IMR-90 (cell line): ENCODE data around the gene TMEM204. TPM values are rescaled to one million over a fixed set of nuclear protein-coding genes. Genes with fewer than 3 reads are reported as not detected.

Experiments
- ATAC-seq: fragments of 200-7000 bp; cut with Tn5 transposase; 2 replicates; pipeline ENCODE4 v1.9.1; 2020; ENCODE audit warnings: low read depth, mild to moderate bottlenecking, moderate library complexity
- BruUV-seq: library from RNA; stranded (reverse); fragments of 400-500 nt; replicated peaks from 2 replicates; lab custom pipeline; 2021; lab: Mats Ljungman, UMichigan
- CTCF ChIA-PET: fragments of 300-600 bp; formaldehyde crosslinking; extraction: SDS; loops from one replicate; lab custom pipeline; 2021; ENCODE audit warnings: antibody characterized with exemption; lab: Yijun Ruan, JAX
- POLR2A ChIA-PET: fragments of 300-600 bp; sonication (Branson Sonifier 250); formaldehyde crosslinking; loops from one replicate; lab custom pipeline; 2022; ENCODE audit warnings: antibody characterized with exemption; ENCODE audit not compliant: unreplicated experiment; lab: Charles Lee
- DNase-seq: peaks from one replicate; pipeline ENCODE4 v3.0.0; 2013
- H2AFZ ChIP-seq: replicated peaks from 2 replicates; pipeline ENCODE3; 2013; ENCODE audit warnings: low read length, mild to moderate bottlenecking; ENCODE audit not compliant: poor library complexity
- H2AK5ac ChIP-seq: 2 replicates; pipeline ENCODE4 v1.6.1; 2013; ENCODE audit warnings: low read depth, low read length, inconsistent platforms
- H2AK9ac ChIP-seq: replicated peaks from 2 replicates; pipeline ENCODE3; 2013; ENCODE audit warnings: mild to moderate bottlenecking, low read depth, low read length, moderate library complexity; ENCODE audit not compliant: poor library complexity
- H2BK120ac ChIP-seq: 2 replicates; pipeline ENCODE4 v1.6.1; 2013; ENCODE audit warnings: low read depth, low read length, inconsistent platforms
- H2BK15ac ChIP-seq: 3 replicates; pipeline ENCODE4 v1.6.1; 2013; ENCODE audit warnings: low read depth, low read length, inconsistent platforms
- H2BK20ac ChIP-seq: 2 replicates; pipeline ENCODE4 v1.6.1; 2013; ENCODE audit warnings: low read depth, mild to moderate bottlenecking, inconsistent platforms, low read length, moderate library complexity
- H2BK5ac ChIP-seq: 2 replicates; pipeline ENCODE4 v1.6.1; 2013; ENCODE audit warnings: mild to moderate bottlenecking, low read depth, low read length, inconsistent platforms; ENCODE audit not compliant: poor library complexity, severe bottlenecking
- H3K14ac ChIP-seq: replicated peaks from 2 replicates; pipeline ENCODE4 v1.6.1; 2013; ENCODE audit warnings: low read depth, low read length, inconsistent platforms
- H3K18ac ChIP-seq: 2 replicates; pipeline ENCODE4 v1.6.1; 2013; ENCODE audit warnings: low read depth, low read length, control low read depth
- H3K23ac ChIP-seq: 2 replicates; pipeline ENCODE4 v1.6.1; 2013; ENCODE audit warnings: low read depth, low read length, inconsistent platforms
- H3K27ac ChIP-seq: 2 replicates; pipeline ENCODE4 v1.5.1; 2013; ENCODE audit warnings: mild to moderate bottlenecking, control low read depth, low read length; ENCODE audit not compliant: insufficient read depth
- H3K27me3 ChIP-seq: 2 replicates; pipeline ENCODE4 v1.6.1; 2013; ENCODE audit warnings: low read length; ENCODE audit not compliant: control insufficient read depth, insufficient read depth
- H3K36me3 ChIP-seq: 2 replicates; pipeline ENCODE4 v1.6.1; 2013; ENCODE audit warnings: low read length, mixed read lengths; ENCODE audit not compliant: control insufficient read depth, insufficient read depth
- H3K4ac ChIP-seq: 2 replicates; pipeline ENCODE4 v1.6.1; 2013; ENCODE audit warnings: low read depth, low read length, inconsistent platforms
- H3K4me1 ChIP-seq: 2 replicates; pipeline ENCODE4 v1.6.1; 2013; ENCODE audit warnings: low read length, mixed read lengths; ENCODE audit not compliant: control insufficient read depth, insufficient read depth
- H3K4me2 ChIP-seq: 2 replicates; pipeline ENCODE4 v1.6.1; 2013; ENCODE audit warnings: low read depth, mild to moderate bottlenecking, control low read depth, low read length, moderate library complexity
- H3K4me3 ChIP-seq: 2 replicates; pipeline ENCODE4 v1.5.1; 2013; ENCODE audit warnings: low read depth, mild to moderate bottlenecking, control low read depth, low read length, moderate library complexity; ENCODE audit not compliant: insufficient read depth
- H3K56ac ChIP-seq: 2 replicates; pipeline ENCODE4 v1.6.1; 2013; ENCODE audit warnings: low read length, inconsistent platforms; ENCODE audit not compliant: insufficient read depth; ENCODE audit errors: extremely low read depth
- H3K79me1 ChIP-seq, 2 experiments: 2 replicates each; pipeline ENCODE4 v1.6.1; 2013; ENCODE audit warnings: low read length in 2 of 2, inconsistent platforms in 1 of 2, low read depth in 1 of 2
- H3K9ac ChIP-seq: 2 replicates; pipeline ENCODE4 v1.6.1; 2013; ENCODE audit warnings: low read depth, low read length, control low read depth
- H3K9me1 ChIP-seq: 2 replicates; pipeline ENCODE4 v1.6.1; 2013; ENCODE audit warnings: low read length, inconsistent platforms; ENCODE audit not compliant: insufficient read depth
- H3K9me3 ChIP-seq: 2 replicates; pipeline ENCODE4 v1.6.1; 2013; ENCODE audit warnings: low read length; ENCODE audit not compliant: control insufficient read depth, insufficient read depth
- H4K20me1 ChIP-seq: 2 replicates; pipeline ENCODE4 v1.6.1; 2013; ENCODE audit warnings: low read length, inconsistent platforms; ENCODE audit not compliant: insufficient read depth
- H4K5ac ChIP-seq: 2 replicates; pipeline ENCODE4 v1.6.1; 2013; ENCODE audit warnings: mild to moderate bottlenecking, low read depth, low read length, control low read depth
- H4K8ac ChIP-seq, 2 experiments: 2 replicates each; pipeline ENCODE4 v1.6.1; 2013; ENCODE audit warnings: low read depth in 2 of 2, low read length in 2 of 2, control low read depth in 1 of 2, inconsistent platforms in 1 of 2
- H4K91ac ChIP-seq: 2 replicates; pipeline ENCODE4 v1.6.1; 2013; ENCODE audit warnings: low read depth, low read length, inconsistent platforms; ENCODE audit not compliant: insufficient read depth
- USF2 ChIP-seq: fragments of 150-350 bp; IDR thresholded peaks from 2 replicates; pipeline ENCODE4 v1.6.1; 2017; ENCODE audit warnings: mild to moderate bottlenecking, antibody characterized with exemption, low read length, low read depth
- WGBS, 2 experiments: methylation state at CpG; one replicate each; pipeline versions ENCODE4 v1.1.5 to v1.1.7; 2013; ENCODE audit warnings: missing lambda C conversion rate in 2 of 2; ENCODE audit not compliant: insufficient read length in 1 of 2; ENCODE audit errors: extremely low coverage in 2 of 2; 5-methylcytosine and 5-hydroxymethylcytosine counted together
- dilution Hi-C: fragments of 300-500 bp; cut with HindIII; formaldehyde crosslinking; loops from one replicate; pipeline ENCODE4 v1.14.3; 2018; ENCODE audit warnings: low sequenced_read_pairs; ENCODE audit not compliant: unreplicated experiment
- in situ Hi-C: fragments of 300-500 bp; cut with MboI; formaldehyde crosslinking; loops from 3 replicates; pipeline ENCODE4 v1.14.3; 2019; ENCODE audit warnings: low sequenced_read_pairs, inconsistent platforms, mixed read lengths
- intact Hi-C: fragments of 100-400 bp; cut with micrococcal nuclease; formaldehyde crosslinking; loops from 2 replicates; pipeline ENCODE4 v1.10.0; 2022
- polyA plus RNA-seq, 3 experiments: library from polyadenylated mRNA; depleted of rRNA; stranded (reverse); fragments of >200 nt; gene quantifications; 2 replicates each; pipeline ENCODE4 v1.2.3, GENCODE V29; 2012; ENCODE audit warnings: low replicate concordance in 1 of 3
- total RNA-seq: library from RNA; depleted of rRNA; stranded (reverse); fragments of >200 nt; gene quantifications from 2 replicates; pipeline ENCODE4 v1.2.3, GENCODE V29; 2012

TMEM204 gene
- total and polyA plus RNA-seq, 2 of the 4 experiments (the other 2 are of a cell fraction) = 7.0 to 12.3 TPM

- H3K23ac ChIP-seq = no peak overlapping the region
- no peaks in the 10 kb centered on the region for H4K20me1 ChIP-seq
- no peaks in the 10 kb centered on the region for H3K4me1 ChIP-seq
- no peak overlapping the region for H2BK5ac ChIP-seq
- H2BK20ac ChIP-seq = no peak overlapping the region
- WGBS, 2 experiments = 97% methylated on average over 20 of the region's 42 CpGs; no CpG with 5 or more reads in 1 of the 2 experiments
- POLR2A ChIA-PET = no interaction called here
- no peak for TF ChIP-seq USF2
- H4K91ac ChIP-seq = no peak overlapping the region
- 0 out of 4 replicates have a peak, but pooled peaks cover 0 to 4% of the 10 kb centered on the region in 2 experiments for H3K79me1 ChIP-seq
- BruUV-seq = no TSS peak
- ATAC-seq (no peak), DNase-seq (no peak)
- dilution Hi-C loops (no loop called here), in situ Hi-C loops (no loop called here), intact Hi-C loops (no loop called here)
- H3K36me3 ChIP-seq = peaks cover 50% of the 10 kb centered on the region
- no peaks in the 10 kb centered on the region for H3K9me1 ChIP-seq
- H3K4ac ChIP-seq = no peak overlapping the region
- H2AK9ac ChIP-seq = peak overlapping the region; percentile 1
- H2AK5ac ChIP-seq = no peak overlapping the region
- CTCF ChIA-PET = interaction anchor here (0.6 kb wide), 1 partner anchor 31 kb away, joined by 3 read pairs; the partner anchor contains the start of gene TMEM204
- no peak overlapping the region for H3K27ac ChIP-seq
- no peak overlapping the region for H3K4me3 ChIP-seq
- H2BK15ac ChIP-seq = no peak overlapping the region
- no peaks in the 10 kb centered on the region for H3K9me3 ChIP-seq
- no peak overlapping the region for H3K9ac ChIP-seq
- no peak overlapping the region for H4K5ac ChIP-seq
- H2BK120ac ChIP-seq = no peak overlapping the region
- no peak overlapping the region for H3K18ac ChIP-seq
- no peak overlapping the region for H4K8ac ChIP-seq
- no peak overlapping the region for H3K14ac ChIP-seq
- H3K4me2 ChIP-seq = no peak overlapping the region
- peak overlapping the region; percentile 32 for H2AFZ ChIP-seq
- no peaks in the 10 kb centered on the region for H3K27me3 ChIP-seq
- no peak overlapping the region for H3K56ac ChIP-seq
Observed at GRCh38 chr16:1502092-1503004, 31.1 kb upstream of the TMEM204 start.
